GM18505 (cell line): ENCODE data around the gene ADCY3.

Experiments
- ATAC-seq: cut with Tn5 transposase; IDR thresholded peaks from one replicate; pipeline ENCODE4 v1.9.1; 2021; ENCODE audit not compliant: unreplicated experiment
- POLR2A ChIP-seq: IDR thresholded peaks from 4 replicates; pipeline ENCODE4 v1.6.1; 2011; ENCODE audit warnings: borderline replicate concordance; ENCODE audit not compliant: insufficient read depth, insufficient read length; ENCODE audit errors: extremely low read depth

Gene ADCY3

GRCh38 chr2:24886691-24887304 lies 33.2 kb downstream of the ADCY3 start:
- no peak for TF ChIP-seq POLR2A
- no peak for ATAC-seq

- no peak for ATAC-seq
- no peak for TF ChIP-seq POLR2A
Observed at GRCh38 chr2:24886126-24886501, 33.9 kb downstream of the ADCY3 start.

GRCh38 chr2:24885221-24886125 lies 34.6 kb downstream of the ADCY3 start:
- no peak for TF ChIP-seq POLR2A
- ATAC-seq, result no peak

GRCh38 chr2:24883946-24884345 lies 36.1 kb downstream of the ADCY3 start:
- no peak for TF ChIP-seq POLR2A
- no peak for ATAC-seq

- no peak for TF ChIP-seq POLR2A
- ATAC-seq, result no peak
Observed at GRCh38 chr2:24881623-24882022, 38.4 kb downstream of the ADCY3 start.

GRCh38 chr2:24881158-24881557 lies 38.9 kb downstream of the ADCY3 start:
- ATAC-seq, result no peak
- no peak for TF ChIP-seq POLR2A

- no peak for ATAC-seq
- no peak for TF ChIP-seq POLR2A
Observed at GRCh38 chr2:24878341-24878740, 41.7 kb downstream of the ADCY3 start.

- ATAC-seq, result no peak
- TF ChIP-seq POLR2A, result no peak
Observed at GRCh38 chr2:24877646-24878045, 42.4 kb downstream of the ADCY3 start.

- ATAC-seq, result no peak
Observed at GRCh38 chr2:24877067-24877466, 43.0 kb downstream of the ADCY3 start.

GRCh38 chr2:24875901-24876300 lies 44.1 kb downstream of the ADCY3 start:
- no peak for TF ChIP-seq POLR2A
- no peak for ATAC-seq

More at GRCh38 chr2:24877067-24877466, 43.0 kb downstream of the ADCY3 start:
- no peak for TF ChIP-seq POLR2A

GRCh38 chr2:24875272-24875671 lies 44.8 kb downstream of the ADCY3 start:
- TF ChIP-seq POLR2A, result no peak
- no peak for ATAC-seq

- TF ChIP-seq POLR2A, result no peak
- ATAC-seq, result no peak
Observed at GRCh38 chr2:24874035-24874434, 46.0 kb downstream of the ADCY3 start.

GRCh38 chr2:24873619-24874018 lies 46.4 kb downstream of the ADCY3 start:
- TF ChIP-seq POLR2A, result no peak
- no peak for ATAC-seq
